A673 (cell line): ENCODE measurements around the gene NFKB1. TPM values are rescaled to one million over a fixed set of nuclear protein-coding genes. Genes with fewer than 3 reads are reported as not detected.
A peak's percentile ranks its signal among the peaks of the same experiment; 100 is the strongest.

Source experiments
- BruUV-seq: library from RNA; stranded (reverse); fragments of 400-500 nt; replicated peaks from 2 replicates; lab custom pipeline; 2021; lab: Mats Ljungman, UMichigan
- CTCF ChIA-PET: fragments of 300-600 bp; sonication (Branson Sonifier 250); formaldehyde crosslinking; loops from one replicate; lab custom pipeline; 2022; ENCODE audit warnings: antibody characterized with exemption; lab: Charles Lee
- POLR2A ChIA-PET: fragments of 300-600 bp; sonication (Branson Sonifier 250); formaldehyde crosslinking; loops from one replicate; lab custom pipeline; 2022; ENCODE audit warnings: antibody characterized with exemption; ENCODE audit not compliant: low non-redundant PET; lab: Charles Lee
- DNase-seq: peaks from one replicate; pipeline ENCODE4 v3.0.0-alpha.2; 2015; ENCODE audit warnings: low spot score
- H3K27ac ChIP-seq: fragments of 200-600 bp; sonication (generic); 2 replicates; pipeline ENCODE4 v1.5.1; 2016; ENCODE audit warnings: mixed run types, low read depth, mild to moderate bottlenecking, mixed read lengths, antibody characterized with exemption, low read length; ENCODE audit not compliant: poor library complexity, severe bottlenecking
- H3K27me3 ChIP-seq: fragments of 200-600 bp; sonication (generic); replicated peaks from 2 replicates; pipeline ENCODE4 v1.6.1; 2017; ENCODE audit warnings: mixed run types, low read depth, mild to moderate bottlenecking, mixed read lengths, antibody characterized with exemption, low read length; ENCODE audit not compliant: insufficient read depth, poor library complexity
- H3K36me3 ChIP-seq: fragments of 200-600 bp; sonication (generic); 2 replicates; pipeline ENCODE4 v1.6.1; 2016; ENCODE audit warnings: mixed run types, mild to moderate bottlenecking, mixed read lengths, antibody characterized with exemption, low read length; ENCODE audit not compliant: insufficient read depth, poor library complexity, severe bottlenecking
- H3K4me1 ChIP-seq: fragments of 200-600 bp; sonication (generic); 2 replicates; pipeline ENCODE4 v1.6.1; 2017; ENCODE audit warnings: mixed run types, mild to moderate bottlenecking, mixed read lengths, antibody characterized with exemption, low read length; ENCODE audit not compliant: insufficient read depth, poor library complexity, severe bottlenecking
- H3K4me3 ChIP-seq: fragments of 200-600 bp; sonication (generic); 2 replicates; pipeline ENCODE4 v1.5.1; 2016; ENCODE audit warnings: low read depth, mixed run types, mild to moderate bottlenecking, mixed read lengths, low read length; ENCODE audit not compliant: poor library complexity, severe bottlenecking
- H3K9me3 ChIP-seq: fragments of 200-600 bp; sonication (generic); 2 replicates; pipeline ENCODE4 v1.6.1; 2016; ENCODE audit warnings: mixed run types, low read depth, mild to moderate bottlenecking, mixed read lengths, antibody characterized with exemption, low read length; ENCODE audit not compliant: poor library complexity, severe bottlenecking
- EZH2 ChIP-seq: fragments of 200-600 bp; sonication (generic); IDR thresholded peaks from 2 replicates; pipeline ENCODE4 v1.6.1; 2017; ENCODE audit warnings: borderline replicate concordance, low read depth, mild to moderate bottlenecking, mixed read lengths, antibody characterized with exemption, low read length; ENCODE audit not compliant: poor library complexity, severe bottlenecking
- intact Hi-C: fragments of 100-400 bp; cut with micrococcal nuclease; formaldehyde crosslinking; loops from one replicate; pipeline ENCODE4 v1.10.0; 2022; ENCODE audit not compliant: unreplicated experiment
- total RNA-seq: library from RNA; stranded (reverse); gene quantifications from 2 replicates; pipeline ENCODE4 v1.2.3, GENCODE V29; 2021
- TF ChIP-seq, protein P1 (sequence below): fragments of 300-800, 200-600 bp; sonication (generic); conservative IDR thresholded peaks from 2 replicates; pipeline ENCODE4 v1.5.1; 2017; ENCODE audit warnings: low read depth, mild to moderate bottlenecking, antibody characterized with exemption, low read length, moderate library complexity, mixed read lengths

Gene NFKB1
- total RNA-seq, 1 experiment from 2014 or later, result 26.1 TPM

DNA sequence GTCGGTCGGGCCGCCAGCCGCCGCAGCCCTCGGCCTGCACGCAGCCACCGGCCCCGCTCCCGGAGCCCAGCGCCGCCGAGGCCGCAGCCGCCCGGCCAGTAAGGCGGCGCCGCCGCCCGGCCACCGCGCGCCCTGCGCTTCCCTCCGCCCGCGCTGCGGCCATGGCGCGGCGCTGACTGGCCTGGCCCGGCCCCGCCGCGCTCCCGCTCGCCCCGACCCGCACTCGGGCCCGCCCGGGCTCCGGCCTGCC is 213 bp downstream of the NFKB1 start:
- TF ChIP-seq EZH2, result no peak
- TF ChIP-seq, protein P1, sequence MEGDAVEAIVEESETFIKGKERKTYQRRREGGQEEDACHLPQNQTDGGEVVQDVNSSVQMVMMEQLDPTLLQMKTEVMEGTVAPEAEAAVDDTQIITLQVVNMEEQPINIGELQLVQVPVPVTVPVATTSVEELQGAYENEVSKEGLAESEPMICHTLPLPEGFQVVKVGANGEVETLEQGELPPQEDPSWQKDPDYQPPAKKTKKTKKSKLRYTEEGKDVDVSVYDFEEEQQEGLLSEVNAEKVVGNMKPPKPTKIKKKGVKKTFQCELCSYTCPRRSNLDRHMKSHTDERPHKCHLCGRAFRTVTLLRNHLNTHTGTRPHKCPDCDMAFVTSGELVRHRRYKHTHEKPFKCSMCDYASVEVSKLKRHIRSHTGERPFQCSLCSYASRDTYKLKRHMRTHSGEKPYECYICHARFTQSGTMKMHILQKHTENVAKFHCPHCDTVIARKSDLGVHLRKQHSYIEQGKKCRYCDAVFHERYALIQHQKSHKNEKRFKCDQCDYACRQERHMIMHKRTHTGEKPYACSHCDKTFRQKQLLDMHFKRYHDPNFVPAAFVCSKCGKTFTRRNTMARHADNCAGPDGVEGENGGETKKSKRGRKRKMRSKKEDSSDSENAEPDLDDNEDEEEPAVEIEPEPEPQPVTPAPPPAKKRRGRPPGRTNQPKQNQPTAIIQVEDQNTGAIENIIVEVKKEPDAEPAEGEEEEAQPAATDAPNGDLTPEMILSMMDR, result no peak
- Histone ChIP-seq H3K27ac (peak overlapping the region; percentile 90), H3K9me3 (no peaks in the 10 kb centered on the region), H3K4me1 (peaks cover 5% of the 10 kb centered on the region), H3K36me3 (no peaks in the 10 kb centered on the region), H3K4me3 (peak overlapping the region; percentile 81), H3K27me3 (no peaks in the 10 kb centered on the region)
- DNase-seq, result no peak
- intact Hi-C loops, result no loop called here
- ChIA-PET CTCF (no interaction called here), POLR2A (no interaction called here)
- no TSS peak for BruUV-seq

DNA sequence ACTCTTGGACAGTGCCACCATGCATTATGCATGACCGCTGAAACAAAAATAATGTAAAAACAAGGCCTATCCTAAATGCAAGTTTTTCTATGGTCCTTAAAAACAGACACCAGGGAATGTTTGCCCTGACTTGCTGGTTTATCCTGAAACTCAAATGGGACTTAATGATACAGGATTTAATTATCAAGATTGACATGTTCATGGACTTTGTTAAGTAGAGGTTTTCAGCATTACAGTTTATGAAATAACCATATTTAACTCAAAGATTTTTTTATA is 1.3 kb downstream of the NFKB1 start:
- POLR2A ChIA-PET, result interaction anchor here (0.6 kb wide), 1 partner anchor 16 kb away, joined by 7 read pairs; no protein-coding TSS in a partner anchor
- BruUV-seq, result no TSS peak
- TF ChIP-seq EZH2, result no peak
- TF ChIP-seq, protein P1, result no peak
- Histone ChIP-seq H3K4me1 (peaks cover 5% of the 10 kb centered on the region), H3K4me3 (peak overlapping the region; percentile 81), H3K36me3 (no peaks in the 10 kb centered on the region), H3K27me3 (no peaks in the 10 kb centered on the region), H3K9me3 (no peaks in the 10 kb centered on the region), H3K27ac (no peak overlapping the region)
- CTCF ChIA-PET, result no interaction called here
- DNase-seq, result no peak
- intact Hi-C loops, result no loop called here

DNA sequence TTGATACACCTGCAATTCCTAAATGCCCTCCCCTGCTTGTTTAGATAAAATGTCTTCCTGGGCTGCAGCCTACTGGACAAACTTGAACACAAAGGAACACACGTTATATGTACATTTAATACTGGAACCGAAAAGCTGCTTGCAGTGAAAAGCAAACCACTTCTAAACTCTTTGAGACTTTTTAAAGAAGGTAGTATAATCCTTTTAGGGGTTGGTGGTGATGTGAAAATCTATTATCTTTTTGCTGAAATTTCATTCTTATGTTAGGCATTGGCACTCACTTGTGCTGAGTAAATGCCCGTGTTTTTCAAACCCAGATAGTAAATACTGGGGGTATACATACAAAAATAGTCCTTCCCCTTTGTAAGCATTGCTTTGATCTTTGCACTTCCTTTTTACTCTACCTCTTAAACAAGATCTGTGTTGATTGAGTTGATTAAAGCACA is 2.2 kb downstream of the NFKB1 start:
- intact Hi-C loops, result no loop called here
- POLR2A ChIA-PET, result interaction anchor here (0.6 kb wide), 1 partner anchor 17 kb away, joined by 7 read pairs; no protein-coding TSS in a partner anchor
- Histone ChIP-seq H3K27ac (no peak overlapping the region), H3K27me3 (no peaks in the 10 kb centered on the region), H3K9me3 (no peaks in the 10 kb centered on the region), H3K4me1 (peaks cover 5% of the 10 kb centered on the region), H3K36me3 (no peaks in the 10 kb centered on the region), H3K4me3 (no peak overlapping the region)
- CTCF ChIA-PET, result no interaction called here
- DNase-seq, result no peak
- no peak for TF ChIP-seq EZH2
- TF ChIP-seq, protein P1, result no peak
- no TSS peak for BruUV-seq
